Measurements from ENCODE around the gene SPACA6. TPM values are rescaled to one million over a fixed set of nuclear protein-coding genes. Genes with fewer than 3 reads are reported as not detected.
"Not testable (repeated sequence)": the region's sequence is repeated elsewhere in the genome, so short reads cannot be mapped to it uniquely, and the experiment has no call there.

Gene SPACA6
- total RNA-seq, 1 donor, result 5.3 TPM

DNA sequence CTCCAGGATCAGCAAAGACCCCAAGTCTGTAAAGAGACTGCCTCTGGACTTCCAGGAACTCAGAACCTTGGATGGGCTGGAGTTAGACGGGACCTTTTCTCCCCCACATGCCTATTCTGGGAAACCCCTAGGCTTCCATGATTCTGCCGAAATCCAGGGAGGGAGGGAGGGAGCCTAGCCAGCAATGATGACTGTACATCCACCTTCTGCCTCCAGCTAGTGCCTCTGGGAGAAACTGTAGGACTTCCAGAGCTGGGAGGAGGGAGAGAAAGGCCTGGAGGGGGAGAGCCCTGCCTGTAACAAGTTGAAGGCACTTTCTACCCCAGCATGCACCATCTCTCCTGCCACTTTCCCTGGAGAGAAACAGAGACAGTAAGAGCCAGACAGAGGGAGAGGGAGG, 36.7 kb downstream of the SPACA6 start:
- peak; percentile 68 for DNase-seq (ENCODE audit: low read depth)
- H3K4me3 ChIP-seq (ENCODE audit: low read depth, low read length), result no peak overlapping the region
- TF ChIP-seq, protein P1, sequence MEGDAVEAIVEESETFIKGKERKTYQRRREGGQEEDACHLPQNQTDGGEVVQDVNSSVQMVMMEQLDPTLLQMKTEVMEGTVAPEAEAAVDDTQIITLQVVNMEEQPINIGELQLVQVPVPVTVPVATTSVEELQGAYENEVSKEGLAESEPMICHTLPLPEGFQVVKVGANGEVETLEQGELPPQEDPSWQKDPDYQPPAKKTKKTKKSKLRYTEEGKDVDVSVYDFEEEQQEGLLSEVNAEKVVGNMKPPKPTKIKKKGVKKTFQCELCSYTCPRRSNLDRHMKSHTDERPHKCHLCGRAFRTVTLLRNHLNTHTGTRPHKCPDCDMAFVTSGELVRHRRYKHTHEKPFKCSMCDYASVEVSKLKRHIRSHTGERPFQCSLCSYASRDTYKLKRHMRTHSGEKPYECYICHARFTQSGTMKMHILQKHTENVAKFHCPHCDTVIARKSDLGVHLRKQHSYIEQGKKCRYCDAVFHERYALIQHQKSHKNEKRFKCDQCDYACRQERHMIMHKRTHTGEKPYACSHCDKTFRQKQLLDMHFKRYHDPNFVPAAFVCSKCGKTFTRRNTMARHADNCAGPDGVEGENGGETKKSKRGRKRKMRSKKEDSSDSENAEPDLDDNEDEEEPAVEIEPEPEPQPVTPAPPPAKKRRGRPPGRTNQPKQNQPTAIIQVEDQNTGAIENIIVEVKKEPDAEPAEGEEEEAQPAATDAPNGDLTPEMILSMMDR (IDR thresholded peaks at IDR 0.05; ENCODE audit: insufficient read depth, low read length), result no peak

DNA sequence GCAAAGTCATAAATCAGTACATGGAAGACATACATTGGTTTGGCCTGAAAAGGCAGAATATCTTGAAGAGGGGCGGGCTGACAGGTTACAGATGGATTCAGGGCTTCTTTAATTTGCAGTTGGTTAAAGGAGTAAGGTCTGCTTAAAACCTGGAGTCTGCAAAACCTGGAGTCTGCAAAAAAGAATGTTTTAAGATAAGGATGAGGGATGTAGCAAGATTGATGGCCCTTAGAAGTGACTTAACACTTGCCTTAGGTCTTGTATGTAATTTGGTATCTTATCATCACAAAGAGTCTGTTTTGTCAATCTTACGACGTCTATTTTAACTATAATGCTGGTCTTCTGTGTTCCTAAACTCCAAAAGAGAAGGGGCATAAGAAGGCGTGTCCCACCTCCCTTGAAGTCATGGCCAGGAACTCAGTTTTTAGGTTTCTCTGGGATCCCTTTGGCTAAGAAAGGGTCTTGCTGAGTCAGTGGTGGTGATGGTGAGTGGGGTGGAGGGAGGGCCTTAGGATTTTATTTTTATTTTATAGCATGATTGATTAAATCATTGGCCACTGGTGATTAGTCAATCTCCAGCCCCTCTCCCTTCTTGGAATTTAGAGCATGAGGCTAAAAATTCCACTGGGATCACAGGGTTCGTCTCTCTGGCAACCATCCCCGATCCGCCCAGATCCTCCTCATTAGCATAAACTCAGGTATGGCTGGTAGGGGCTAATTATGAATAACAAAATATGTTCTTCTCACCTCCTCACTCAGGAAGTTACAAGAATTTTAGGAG, 40.8 kb downstream of the SPACA6 start:
- TF ChIP-seq, protein P1 (IDR thresholded peaks at IDR 0.05; ENCODE audit: insufficient read depth, low read length), result no peak
- DNase-seq (ENCODE audit: low read depth), result no peak

DNA sequence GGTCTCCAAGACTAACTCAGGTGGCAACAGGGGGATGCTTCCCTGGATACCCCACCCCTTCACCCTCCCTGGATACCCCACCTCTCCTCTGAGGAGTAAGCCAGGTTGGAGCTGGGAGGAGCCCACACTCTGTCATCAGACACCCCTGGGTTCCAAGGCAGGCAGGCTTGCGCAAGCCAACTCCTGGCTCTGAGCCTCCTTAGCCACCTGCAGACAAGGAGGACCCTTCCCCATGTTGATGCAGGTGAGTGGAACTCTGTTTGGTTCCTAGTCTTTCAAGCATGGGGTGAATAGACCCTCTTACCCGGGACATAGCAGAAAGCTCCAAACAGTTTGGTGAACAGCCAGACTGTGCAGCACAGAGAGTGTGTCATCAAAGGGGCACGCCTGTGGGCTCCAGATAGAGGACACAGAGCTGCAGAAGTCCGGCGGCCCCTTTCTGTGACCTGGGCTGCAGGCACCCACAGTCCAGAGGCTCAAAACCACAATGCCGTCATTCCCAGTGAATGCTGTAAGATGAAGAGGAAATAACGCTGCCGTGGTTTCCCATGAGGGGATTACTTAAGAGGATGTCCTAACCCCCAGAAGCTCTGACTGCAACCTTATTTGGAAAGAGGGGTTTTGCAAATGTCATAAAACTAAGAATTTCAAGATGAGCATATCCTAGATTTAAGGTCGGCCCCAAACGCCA, 42.8 kb downstream of the SPACA6 start:
- TF ChIP-seq, protein P1 (IDR thresholded peaks at IDR 0.05; ENCODE audit: insufficient read depth, low read length), result no peak
- no peak overlapping the region for H3K4me3 ChIP-seq (ENCODE audit: low read depth, low read length)
- DNase-seq (ENCODE audit: low read depth), result peak; percentile 68

More for the DNA sequence above, 40.8 kb downstream of the SPACA6 start:
- H3K4me3 ChIP-seq (ENCODE audit: low read depth, low read length), result no peak overlapping the region

DNA sequence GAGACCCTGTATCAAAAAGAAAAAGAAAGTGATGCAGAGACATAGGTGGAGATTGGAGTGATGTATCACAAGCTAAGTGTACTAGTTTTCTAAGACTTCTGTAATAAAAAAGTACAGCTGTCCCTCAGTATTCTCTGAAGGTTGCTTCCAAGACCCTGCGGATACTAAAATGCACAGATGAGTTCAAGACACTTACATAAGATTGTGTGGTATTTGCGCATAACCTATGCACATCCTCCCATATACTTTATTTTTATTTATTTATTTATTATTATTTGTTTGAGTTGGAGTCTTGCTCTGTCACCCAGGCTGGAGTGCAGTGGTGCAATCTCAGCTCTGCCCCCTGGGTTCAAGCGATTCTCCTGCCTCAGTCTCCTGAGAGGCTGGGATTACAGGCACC, 44.3 kb downstream of the SPACA6 start:
- no peak for DNase-seq (ENCODE audit: low read depth)
- TF ChIP-seq, protein P1 (IDR thresholded peaks at IDR 0.05; ENCODE audit: insufficient read depth, low read length), result no peak

DNA sequence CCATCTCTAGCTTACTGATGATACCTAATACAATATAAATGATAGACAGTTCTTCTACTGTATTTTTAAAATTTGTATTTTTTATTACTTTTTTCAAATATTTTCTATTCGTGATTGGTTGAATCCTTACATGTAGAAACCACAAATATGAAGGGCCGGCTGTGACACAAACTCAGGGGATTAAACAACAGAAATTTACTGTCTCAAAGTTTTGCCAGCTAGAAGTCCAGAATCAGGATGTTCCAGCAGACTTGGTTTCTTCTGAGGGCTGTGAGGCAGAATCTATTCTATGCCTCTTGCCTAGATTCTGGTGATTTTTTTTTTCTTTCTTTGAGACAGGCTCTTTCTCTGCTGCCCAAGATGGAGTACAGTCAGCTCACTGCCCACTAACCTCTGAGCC, 44.8 kb downstream of the SPACA6 start:
- DNase-seq (ENCODE audit: low read depth), result no peak
- no peak overlapping the region for H3K4me3 ChIP-seq (ENCODE audit: low read depth, low read length)
- TF ChIP-seq, protein P1 (IDR thresholded peaks at IDR 0.05; ENCODE audit: insufficient read depth, low read length), result no peak

More for the DNA sequence above, 44.3 kb downstream of the SPACA6 start:
- no peak overlapping the region for H3K4me3 ChIP-seq (ENCODE audit: low read depth, low read length)

DNA sequence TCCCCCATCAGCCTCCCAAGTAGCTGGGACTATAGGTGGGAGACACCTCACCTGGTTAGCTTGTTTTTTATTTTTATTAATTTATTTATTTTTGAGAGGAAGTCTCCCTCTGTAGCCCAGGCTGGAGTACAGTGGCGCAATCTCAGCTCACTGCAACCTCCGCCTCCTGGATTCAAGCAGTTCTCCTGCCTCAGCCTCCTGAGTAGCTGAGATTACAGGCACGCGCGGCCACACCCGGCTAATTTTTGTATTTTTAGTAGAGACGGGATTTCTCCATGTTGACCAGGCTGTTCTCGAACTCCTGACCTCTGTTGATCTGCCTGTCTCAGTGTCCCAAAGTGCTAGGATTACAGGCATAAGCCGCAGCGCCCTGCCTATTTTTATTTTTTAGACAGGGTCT, 45.4 kb downstream of the SPACA6 start:
- not testable (repeated sequence) for DNase-seq (ENCODE audit: low read depth); H3K4me3 ChIP-seq (ENCODE audit: low read depth, low read length)

DNA sequence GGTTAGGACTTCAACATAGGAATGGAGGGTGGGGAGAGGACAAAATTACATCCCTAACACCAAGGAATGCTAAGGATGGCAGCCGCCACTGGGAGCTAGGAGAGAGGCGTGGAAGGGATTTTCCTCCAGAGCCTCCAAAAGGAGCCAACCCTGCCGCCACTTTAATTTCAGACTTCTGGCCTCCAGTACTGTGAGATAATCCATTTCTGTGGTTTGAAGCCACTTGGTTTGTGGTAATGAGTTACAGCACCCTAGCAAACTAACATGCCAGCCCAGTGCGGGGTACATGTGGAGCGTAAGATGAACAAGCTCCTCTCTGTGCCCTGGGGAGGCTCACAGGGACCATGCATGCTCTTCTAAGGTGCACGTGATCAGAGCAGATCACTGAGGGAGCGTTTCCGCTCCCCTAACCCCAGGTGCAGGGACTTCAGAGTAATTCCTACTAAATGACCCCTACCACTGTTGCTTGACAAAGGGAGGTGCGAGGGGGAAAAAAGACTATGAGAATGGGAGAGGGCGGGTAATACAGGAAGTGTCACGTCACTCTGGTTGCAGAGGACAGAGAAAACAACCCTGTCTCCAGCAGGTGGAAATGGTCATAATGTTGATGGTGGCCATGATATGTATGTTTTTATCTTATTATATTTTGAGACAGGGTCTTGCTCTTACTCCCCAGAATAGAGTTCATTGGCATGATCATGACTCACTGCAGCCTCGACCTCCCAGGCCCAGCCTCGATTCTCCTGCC, 46.5 kb downstream of the SPACA6 start:
- no peak for DNase-seq (ENCODE audit: low read depth)
- TF ChIP-seq, protein P1 (IDR thresholded peaks at IDR 0.05; ENCODE audit: insufficient read depth, low read length), result no peak
- no peak overlapping the region for H3K4me3 ChIP-seq (ENCODE audit: low read depth, low read length)

Measured in fibroblast of the aortic adventitia (primary cell).